Stimulated activated CD4-positive, alpha-beta T cell treated with anti-CD3 and anti-CD28 coated beads, Interleukin-15, amount 100 ng/mL, for 1 hour (primary cell): ENCODE measurements around the gene RPL4.
"Not testable (repeated sequence)": the region's sequence is repeated elsewhere in the genome, so short reads cannot be mapped to it uniquely, and the experiment has no call there.

Experiments
- DNase-seq, 2 donors: peaks; one replicate each; pipeline ENCODE4 v3.0.0-alpha.2; 2020; ENCODE audit warnings: low read depth in 1 of 2, low spot score in 1 of 2

Gene RPL4

GRCh38 chr15:66504563-66505429 is at the start of gene RPL4, which contains the start of gene ZWILCH:
Gene RPL4 (minus strand): TSS chr15:66504855. CDS start chr15:66504790, 65 bp downstream.
Gene ZWILCH (plus strand): TSS chr15:66505326. CDS start chr15:66505339, 13 bp downstream.
- DNase-seq = peak; percentile 59 to 70

DNA sequence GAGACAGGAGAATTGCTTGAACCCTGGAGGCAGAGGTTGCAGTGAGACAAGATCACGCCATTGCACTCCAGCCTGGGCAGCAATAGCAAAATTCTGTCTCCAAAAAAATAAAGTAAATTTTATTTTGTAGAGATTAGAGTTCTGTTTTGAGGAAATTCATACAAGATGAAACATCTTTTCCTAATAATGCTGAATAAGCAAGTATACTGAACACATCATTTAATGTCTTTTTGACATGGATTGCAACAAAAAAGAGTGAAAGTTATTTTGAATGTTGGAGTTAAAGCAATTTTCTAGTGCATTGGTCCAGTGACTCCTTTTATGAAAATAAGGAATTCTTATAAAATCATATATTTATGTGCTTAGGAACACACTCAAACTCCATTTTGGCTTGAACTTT is 40.6 kb upstream of the RPL4 start:
- no peak for DNase-seq

DNA sequence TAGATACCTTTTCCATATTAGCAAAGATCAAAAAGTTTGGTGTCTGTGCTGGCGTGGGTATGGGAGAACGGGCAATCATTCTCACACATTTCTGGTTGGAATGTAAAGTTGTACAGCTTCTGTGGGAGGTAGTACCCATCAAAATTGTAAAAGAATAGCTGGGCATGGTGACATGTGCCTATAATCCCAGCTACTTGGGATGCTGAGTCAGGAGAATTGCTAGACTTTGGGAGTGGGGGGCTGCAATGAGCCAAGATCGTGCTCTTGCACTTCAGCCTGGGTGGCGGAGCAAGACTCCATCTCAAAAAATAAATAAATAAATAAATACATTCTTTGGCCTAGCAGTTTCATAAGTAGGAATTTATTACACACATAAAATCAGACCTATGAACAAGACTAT is 38.2 kb upstream of the RPL4 start:
- no peak for DNase-seq

DNA sequence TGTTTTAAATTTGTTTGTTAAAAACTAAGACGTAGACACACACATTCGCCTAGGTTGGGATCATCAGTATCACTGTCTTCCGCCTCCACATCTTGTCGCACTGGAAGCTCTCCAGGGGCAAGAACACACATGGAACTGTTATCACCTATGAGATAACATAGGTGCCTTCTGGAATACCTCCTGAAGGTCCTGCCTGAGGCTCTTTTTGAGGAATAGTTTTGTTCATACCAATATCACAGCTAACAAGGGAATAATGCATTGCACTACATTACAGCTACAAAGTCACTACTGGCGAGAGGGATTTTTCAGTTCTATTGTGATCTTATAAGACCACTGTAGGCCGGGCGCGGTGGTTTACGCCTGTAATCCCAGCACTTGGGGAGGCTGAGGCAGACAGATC is 30.4 kb upstream of the RPL4 start:
- DNase-seq = no peak

- no peak for DNase-seq
These were observed 20.2 kb upstream of the RPL4 start for GRCh38 chr15:66524838-66525237.

DNA sequence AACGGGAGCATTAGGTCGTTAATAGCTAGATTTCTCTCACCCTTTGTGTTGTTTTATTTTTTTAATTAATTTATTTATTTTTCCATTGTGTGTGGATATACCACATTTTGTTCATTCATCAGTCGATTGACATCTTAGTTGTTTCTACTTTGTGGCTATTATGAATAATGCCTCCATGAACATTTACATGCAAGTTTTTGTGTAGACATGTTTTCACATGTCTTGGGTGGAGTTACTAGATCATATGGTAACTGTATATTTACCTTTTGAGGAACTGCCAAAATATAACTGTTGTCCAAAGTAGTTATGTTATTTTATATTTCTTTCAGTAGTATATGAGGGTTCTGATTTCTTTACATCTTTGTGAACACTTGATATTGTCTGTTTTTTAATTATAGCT is 19.3 kb upstream of the RPL4 start:
- DNase-seq = no peak

- no peak for DNase-seq
These were observed 11.3 kb upstream of the RPL4 start for GRCh38 chr15:66515901-66516322.

DNA sequence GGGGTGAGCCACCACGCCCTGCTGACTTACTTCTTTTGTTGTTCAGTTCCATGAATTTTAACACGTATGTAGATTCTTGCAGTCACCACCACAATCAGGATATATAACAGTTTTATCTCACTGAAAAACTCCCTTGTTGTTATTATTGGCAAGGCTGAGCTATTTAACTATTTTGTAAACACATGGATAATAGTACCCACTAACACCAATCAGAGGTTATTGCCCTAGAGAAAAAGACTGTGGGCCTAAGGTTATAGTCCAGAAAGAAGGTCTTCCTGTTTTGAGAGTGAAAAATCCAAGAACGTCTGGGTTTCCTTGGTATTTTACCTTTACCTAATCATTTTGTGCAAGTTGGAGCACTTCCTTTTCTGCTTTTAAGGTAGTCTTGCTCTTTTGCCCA is 9.9 kb upstream of the RPL4 start:
- no peak for DNase-seq

- DNase-seq = no peak
These were observed 3.7 kb upstream of the RPL4 start for GRCh38 chr15:66508293-66508883.

- no peak for DNase-seq
These were observed 1.2 kb upstream of the RPL4 start for GRCh38 chr15:66505818-66506217.

DNA sequence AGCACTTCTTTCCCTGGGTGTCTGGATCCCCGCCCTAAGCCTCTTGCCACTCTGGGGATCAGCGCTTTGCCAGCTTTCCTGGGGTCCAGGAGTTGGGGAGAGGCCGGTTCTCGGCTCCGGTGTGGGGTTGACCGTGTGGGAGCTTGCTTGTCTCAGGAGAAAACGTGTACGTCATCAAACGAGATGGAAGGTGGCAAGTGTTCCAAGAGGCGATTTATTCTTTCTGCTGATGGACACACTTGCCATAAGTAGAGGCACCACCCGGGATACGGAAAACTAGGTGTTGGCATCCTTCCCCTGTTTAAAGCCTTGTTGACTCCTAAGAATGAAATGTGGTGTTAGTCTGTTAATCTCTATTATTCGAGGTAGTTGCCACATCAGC is 766 bp upstream of the RPL4 start:
- no peak for DNase-seq

DNA sequence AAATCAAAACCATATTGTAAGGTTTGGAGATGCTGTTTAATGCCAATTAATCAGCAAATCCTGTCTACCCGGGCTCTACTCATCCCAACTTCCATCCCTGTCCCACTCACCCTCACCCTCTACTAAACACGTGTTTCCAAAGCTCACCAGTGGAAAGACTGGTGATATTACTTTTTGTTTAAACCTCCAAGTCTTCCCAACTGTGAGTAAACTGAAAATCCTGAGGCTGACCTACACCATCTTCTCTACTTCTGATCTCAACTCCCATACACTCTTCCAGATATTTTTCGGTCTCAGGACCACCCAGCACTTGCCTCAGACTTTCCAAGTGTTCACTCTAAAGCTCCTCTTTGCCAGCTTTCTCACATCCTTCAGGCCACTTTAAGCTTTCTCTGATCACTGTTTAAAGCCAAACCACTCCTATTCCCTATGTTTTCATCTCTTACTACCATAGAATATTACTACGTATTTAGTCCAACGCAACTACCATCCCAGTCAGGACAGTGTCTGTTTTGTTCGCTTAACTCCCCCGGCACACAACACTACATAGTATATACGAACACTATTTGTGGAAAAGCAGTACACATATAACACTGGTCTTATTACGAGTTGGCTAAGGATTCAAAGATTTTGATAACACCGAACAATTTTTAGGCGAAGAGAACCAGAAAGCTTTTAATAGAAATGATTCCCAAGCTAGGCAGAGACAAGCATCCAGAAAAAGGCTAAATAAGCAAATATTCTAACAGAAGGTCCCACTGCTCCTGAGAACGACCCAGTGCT is 684 bp downstream of the RPL4 start:
- no peak for DNase-seq

DNA sequence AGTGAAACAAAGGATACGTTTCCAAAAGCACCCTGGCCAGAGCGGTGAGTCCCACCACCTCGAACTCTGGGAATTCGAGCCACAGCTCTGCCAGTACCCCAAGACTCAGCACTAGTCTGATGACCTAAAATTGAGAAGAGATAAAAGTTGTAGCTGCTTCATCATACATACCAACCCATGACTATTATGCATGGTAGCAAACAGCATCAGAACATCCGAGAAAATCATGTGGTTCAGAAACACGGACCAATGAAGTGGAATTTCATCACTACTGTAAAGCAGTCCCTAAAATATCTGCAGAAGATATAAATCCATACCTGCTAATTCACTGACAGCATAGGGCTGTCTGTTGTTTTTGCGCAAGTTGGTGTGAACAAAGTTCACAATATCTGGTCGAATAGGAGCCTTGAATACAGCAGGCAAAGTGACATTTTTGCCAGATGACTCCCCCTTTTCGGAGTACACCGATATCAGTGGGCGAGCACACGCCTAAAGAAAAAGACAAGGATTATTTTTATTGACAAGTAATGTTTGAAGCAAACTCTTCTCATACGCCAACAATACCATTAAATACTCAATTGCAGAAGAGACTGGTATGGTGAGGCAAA is 1.5 kb downstream of the RPL4 start:
- DNase-seq = not testable (repeated sequence)

DNA sequence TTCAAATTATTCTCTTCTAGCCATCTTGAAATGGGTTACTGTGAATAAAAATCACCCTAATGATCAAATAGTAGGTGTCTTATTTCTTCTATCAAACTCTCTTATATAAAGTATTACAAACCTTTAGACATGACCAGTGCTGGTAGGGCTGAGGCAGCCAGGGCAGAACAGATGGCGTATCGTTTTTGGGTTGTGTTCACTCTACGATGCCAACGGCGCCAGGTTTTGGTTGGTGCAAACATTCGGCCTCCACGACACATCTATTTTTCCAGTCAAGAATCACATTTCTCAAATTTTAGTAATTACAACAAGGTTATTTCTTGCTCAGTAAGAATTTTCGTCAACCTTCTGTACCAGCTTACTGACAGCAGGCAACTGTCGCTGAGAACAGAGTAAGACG is 2.2 kb downstream of the RPL4 start:
- no peak for DNase-seq

- not testable (repeated sequence) for DNase-seq
These were observed 4.3 kb downstream of the RPL4 start for GRCh38 chr15:66500346-66500745.

DNA sequence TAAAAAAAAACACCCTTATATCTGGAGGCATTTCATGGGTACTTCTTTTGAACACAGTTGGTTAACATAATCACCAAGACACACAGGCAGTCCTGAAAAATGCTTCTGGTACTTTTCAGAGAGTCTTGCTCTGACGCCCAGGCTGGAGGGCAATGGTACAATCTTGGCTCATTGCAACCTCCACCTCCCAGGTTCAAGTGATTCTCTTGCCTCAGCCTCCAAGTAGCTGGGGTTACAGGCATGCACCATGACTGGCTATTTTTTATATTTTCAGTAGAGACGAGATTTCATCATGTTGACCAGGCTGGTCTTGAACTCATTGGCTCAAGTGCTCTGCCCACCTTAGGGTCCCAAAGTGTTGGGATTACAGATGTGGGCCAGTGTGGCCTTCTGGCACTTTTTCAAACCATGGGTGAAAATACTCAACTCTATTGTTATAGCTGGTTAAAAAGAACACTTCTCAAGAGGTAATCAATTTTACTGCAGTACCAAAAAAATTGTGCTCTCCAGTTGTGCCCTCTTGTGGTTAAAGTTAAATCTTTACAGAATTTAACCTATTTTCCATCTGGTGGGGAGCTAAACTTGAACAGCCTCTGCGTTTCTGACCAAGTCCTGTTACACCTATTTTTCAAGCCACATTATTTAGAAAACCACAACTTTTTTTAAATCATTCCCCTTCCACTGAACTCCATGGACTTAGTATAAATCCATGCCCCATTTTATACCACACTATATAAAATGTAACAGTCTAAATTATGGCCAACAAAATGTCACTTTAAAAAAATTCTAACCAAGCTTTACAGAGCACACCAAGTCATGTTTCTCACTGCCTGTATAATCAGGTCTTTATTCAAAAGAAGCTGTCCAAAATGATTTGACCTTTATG is 5.9 kb downstream of the RPL4 start:
- no peak for DNase-seq

DNA sequence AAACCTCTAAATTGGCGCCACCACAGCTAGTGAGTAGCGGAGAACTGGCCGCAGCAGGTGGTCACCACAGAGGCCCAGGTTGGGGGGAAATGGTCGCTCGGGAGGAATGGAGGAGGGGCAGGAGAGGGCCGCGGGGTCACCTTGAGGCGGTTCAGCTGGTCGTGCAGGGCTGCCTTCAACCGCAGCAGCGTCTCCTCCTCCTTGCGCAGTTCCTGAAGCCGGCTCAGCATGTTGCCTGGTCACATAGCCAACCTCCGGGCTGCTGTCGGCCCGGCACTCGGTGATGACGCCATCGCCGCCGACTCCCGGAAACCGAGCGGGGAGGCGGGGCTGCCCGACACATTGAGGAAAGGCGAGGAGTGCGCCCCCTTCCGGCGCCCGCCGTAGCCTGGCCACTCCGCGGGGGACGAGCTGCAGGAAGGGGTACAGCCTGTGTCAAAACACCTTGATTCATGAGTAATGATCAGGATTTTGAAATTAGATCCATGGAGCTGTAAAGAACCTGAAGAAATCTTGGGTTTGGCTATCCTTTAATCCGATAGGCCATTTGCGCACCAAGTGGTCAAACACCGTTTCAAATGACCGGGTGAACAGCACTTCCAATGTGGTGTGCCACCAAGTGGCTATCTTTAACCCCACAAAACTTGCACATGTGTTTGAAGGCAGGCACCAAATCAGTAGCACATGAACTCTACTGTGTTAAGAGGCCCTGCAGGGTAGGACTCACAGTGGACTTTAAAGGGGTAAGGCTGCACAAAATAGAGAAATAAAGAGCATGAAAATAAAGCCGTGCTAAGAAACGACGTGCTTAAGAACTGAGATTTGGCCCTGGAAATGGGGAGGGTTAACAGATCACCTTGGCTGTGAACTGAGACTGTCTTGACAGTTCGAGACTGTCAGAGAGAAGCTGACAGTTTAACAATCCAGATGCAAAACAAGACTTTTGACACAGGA is 6.9 kb downstream of the RPL4 start, which contains the start of gene SNAPC5:
SNAPC5 (minus strand) TSS at position 261 of the 954 bp plus-strand sequence; CDS start at position 230, 31 bp downstream.
- peak; percentile 94 to 99 for DNase-seq

DNA sequence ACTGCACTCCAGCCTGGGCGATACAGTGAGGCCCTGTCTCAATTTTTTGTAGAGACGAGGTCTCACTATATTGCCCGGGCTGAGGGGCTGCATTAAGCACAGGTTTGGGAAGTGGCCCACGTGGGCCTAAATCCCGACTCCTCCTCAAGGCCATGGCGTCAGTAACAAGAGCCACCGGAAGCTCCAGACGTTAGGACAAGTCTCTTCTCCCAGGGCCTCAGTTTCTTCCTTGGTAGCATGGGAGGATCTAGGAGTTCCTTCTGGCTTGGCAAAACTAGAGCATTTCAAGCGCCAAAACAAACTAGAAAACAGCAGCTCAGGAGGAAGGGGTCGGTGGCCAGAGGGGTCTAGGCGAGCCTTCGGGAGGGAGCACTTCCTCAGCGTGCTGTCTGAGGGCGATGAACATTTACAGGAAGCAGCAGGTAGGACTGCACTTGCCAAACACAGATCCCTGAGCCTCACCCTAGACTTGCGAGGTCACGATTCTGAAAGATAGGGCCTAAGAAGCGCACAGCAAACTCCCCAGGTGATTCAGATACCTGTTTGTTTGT is 7.6 kb downstream of the RPL4 start:
- DNase-seq = no peak

GRCh38 chr15:66494262-66494661 is 10.4 kb downstream of the RPL4 start:
- no peak for DNase-seq
